Inflammatory macrophage treated with lipopolysaccharide for 1 hour (primary cell): Measurements from ENCODE around the gene SPG21.

Experiments used
- DNase-seq, 2 donors: peaks; one replicate each; pipeline ENCODE4 v3.0.0-alpha.2; 2020 to 2022

The SPG21 gene

DNA sequence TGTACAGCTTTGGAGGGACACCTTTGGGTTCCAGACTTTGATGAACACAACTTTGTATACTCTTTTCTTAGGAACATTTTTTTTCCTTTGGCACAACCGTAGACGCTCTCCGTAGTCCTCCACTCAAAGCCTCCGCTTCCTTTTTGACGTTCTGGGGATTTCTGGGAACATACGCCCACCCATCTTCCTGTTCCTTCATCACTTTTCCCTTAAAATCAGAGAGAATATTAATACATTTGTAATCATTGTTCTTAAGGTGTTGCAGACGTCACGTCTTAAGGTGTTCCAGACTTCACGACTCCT is 405 bp upstream of the SPG21 start:
- no peak for DNase-seq

DNA sequence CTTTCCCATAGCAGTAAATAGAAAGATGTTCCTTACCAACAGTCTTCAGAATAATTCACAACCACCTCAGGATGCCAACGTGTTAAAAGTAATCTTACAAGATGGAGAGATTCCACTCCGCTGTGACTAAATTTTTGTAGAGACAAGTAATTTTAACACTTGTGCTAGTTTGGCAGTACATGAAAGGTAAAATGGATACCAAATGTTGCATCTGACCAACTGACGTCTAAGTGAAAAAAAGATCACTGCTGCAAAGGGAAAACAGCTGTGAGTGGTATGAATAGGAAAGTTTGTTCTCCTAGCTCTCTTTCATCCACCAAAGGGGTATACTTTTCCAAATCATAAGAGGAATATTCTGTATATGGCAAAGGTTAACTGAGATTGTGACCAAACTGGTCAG is 2.6 kb downstream of the SPG21 start:
- DNase-seq: no peak

DNA sequence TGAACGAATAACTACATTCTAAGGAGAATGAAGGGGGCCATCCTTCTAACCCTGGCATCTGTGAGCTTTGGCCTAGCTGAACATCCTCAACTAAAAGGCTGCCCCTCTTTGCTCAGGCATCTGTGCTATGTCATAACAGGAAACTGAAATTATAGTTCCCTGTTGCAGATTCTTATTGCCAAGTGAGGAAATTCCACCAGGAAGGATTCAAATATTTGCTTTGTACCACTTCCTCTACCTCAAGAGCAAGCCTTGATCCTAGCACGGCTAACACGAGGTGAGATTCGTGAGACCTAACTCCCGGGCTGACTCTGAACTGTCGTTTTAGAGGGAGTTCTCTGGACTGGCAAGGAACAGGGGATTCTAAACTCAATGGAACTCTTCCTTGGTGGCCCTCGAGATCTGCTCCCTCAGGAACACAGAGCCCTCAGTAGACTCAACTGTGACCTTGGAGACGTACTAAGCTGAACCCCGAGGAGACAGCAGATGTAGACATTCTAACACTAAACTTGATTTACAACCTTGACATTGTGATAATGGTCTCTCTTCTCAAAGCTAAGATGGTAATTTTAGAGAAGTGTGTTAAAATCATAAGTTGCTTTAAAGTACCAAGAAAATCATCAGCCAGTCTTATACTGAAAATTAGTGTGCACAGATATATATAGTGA is 4.2 kb downstream of the SPG21 start:
- peak; percentile 88 to 90 for DNase-seq

DNA sequence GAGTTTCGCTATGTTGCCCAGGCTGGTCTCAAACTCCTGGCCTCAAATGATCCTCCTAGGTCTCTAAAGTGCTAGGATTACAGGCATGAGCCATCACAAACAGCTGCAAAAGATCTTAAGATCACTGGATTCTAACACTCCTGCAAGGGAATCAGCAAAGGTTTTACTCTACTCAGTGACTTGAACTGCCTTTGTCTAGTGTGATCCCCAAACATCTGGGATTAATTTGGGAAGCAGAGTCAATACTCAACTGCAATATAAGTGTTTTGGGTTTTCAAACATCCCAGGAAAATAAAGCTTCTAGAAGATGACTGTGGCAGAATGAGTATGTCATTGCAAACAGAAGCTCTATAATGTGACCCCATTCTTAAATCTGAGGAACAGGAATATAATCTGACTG is 7.2 kb downstream of the SPG21 start:
- no peak for DNase-seq

DNA sequence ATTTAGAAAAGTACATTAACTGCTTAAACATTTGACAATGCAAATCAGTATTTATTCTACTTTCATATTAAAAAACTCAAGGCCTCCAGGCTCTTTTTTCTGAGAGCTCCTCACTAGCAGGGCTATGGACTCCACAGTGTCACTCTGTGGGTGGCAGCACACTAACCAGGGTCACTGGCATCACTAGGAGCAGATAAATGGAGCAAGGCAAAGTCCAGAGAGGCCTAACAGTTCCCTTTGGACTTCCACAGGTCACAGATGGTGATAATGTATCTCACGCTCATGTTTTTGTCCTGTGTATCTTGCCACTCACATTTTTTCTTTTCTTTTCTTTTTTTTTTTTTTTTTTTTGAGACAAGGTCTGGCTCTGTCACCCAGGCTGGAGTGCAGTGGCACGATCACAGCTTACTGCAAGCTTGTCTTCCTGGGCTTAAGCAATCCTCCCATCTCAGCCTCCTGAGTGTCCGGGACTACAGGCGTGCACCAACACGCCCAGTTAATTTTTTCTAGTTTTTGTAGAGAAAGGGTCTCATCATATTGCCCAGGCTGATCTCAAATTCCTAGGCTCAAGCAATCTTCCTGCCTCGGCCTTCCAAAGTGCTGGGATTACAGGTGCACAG is 7.8 kb downstream of the SPG21 start:
- DNase-seq: no peak

DNA sequence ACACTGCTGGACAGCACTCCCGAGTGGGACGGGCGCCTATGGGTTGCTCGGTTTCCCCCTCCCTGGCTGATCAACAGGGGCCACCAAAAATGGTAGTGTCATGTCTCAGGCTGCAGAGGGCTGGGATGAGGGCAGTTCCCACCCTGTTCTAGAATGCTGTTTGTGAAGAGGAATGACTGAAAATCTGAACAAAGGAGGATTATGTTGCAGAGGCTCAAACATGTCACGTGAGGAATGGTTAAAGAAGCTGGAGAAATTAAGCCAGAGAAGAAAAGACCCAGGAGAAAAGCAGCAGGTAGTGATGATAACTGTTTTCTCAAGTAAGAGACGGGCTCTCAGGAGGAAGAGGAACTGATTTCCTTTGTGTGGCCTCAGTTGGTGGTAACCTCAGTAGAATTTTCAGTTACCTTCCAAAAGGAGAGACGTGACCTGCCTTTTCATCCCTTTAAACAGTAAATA is 10.4 kb downstream of the SPG21 start:
- DNase-seq: no peak

DNA sequence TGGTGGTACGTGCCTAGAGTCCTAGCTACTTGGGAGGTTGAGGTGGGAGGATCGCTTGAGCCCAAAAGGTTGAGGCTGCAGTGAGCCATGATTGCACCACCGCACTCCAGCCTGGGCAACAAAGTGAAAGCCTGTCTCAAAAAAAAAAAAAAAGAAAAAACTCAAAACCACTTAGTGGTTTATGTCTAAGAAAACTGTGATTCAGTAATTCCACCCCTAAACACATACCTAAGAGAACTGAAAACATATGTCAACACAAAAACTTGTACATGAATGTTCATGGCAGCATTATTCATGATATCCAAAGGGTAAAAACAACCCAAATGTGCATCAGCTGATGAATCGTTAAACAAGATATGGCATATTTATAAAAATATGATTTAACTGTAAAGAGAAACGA is 14.3 kb downstream of the SPG21 start:
- no peak for DNase-seq

DNA sequence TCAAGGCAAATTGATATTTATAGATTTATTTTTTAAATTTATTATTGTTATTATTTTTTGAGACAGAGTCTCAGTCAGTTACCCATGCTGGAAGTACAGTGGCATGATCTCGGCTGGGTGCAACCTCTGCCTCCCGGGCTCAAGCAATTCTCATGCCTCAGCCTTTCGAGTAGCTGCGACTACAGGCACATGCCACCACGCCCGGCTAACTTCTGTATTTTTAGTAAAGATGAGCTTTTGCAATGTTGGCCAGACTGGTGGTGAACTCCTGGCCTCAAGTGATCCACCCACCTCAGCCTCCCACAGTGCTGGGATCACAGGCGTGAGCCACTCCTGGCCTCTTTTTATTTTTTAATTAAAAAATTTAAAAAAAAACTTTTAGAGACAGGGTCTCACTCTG is 19.0 kb downstream of the SPG21 start:
- peak; percentile 69 to 72 for DNase-seq

DNA sequence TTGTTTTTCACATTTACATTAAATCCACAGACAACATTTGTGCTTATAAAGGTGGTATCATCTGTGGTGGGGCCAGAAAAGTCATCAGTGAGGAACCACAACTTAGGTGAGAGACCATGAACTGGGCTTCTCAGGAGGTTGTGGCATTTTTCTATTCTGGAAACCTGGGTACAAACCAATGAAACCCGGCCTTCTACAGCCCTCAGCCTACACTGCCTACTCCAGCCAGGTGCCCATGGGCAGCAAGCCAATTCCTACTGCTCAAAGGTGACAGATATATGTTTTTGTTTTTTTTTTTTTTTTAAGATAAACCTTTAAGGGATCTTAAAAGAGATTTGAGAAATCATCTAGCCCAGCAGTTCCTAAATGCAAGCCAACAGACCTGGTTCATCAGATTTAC is 20.3 kb downstream of the SPG21 start:
- no peak for DNase-seq

DNA sequence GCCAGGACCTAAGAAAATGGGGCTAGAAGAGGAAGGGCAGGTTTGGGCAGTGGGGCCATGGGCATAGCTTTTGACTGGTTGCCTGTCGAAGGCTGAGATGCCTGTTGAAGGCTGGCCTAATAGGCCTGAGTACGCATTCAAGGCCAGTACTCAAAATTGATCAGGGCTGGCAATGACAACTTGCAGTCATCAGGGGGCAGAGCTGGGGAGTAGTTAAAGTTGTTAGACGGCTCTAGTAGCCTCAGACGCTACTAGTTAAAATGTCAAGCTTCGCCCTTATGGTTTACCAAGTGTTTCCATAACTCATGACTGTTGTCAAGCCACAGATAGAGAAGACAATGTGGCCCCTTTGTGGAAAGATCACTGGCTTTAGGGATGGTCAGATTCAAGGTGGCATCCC is 28.7 kb downstream of the SPG21 start:
- no peak for DNase-seq

DNA sequence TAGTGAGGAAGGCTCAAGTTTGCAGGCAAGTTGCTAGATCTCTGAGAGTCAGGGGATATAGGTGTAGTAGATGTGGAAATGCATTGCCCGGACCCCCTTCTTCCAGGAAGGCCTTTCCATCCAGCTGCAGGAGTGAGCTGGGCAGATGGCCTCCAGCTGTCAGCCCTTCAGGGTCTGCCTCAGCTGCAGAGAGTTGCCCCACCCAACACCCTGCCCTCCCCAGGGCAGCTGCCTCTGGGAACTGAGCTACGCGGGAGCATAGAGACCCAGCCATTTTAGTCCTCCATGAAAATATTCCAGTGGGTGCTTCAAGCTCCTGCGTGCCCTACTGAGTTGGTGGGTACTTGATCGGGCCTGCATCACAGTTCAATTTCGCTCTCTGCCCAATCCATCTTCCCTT is 29.6 kb downstream of the SPG21 start:
- DNase-seq: no peak

DNA sequence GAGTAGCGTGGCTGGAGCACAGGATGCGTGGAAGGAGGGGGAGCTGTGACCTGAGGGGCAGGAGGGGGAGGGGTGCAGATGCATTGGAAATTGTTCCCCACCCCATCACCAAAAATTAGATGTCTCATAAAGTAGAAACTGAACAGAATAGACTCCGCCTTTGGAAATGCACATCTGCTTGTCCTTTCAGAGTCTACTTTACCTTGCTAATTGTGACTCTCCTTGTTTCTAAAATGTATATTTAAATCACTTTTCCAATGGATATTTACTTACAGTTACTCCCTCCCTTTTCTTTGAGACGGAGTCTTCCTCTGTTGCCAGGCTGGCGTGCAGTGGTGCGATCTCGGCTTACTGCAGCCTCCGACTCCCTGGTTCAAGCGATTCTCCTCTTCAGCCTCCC is 30.6 kb downstream of the SPG21 start:
- no peak for DNase-seq

DNA sequence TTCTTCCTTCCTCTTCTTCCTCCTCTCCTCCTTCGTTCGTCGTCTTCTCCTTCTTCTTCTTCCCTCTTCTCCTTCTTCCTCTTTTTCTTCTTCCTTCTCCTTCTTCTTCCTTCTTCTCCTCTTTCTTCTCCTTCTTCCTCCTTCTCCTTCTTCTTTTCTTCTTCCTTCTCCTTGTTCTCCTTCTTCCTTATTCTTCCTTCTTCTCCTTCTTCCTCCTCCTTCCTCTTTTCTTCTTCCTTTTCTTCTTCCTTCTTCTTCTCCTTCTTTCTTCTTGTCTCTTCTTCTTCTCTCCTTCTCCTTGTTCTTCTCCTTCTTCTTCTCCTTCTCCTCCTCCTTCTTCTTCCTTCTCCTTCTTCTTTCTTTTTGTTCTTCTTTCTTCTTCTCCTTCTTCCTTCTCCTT is 35.3 kb downstream of the SPG21 start:
- no peak for DNase-seq

DNA sequence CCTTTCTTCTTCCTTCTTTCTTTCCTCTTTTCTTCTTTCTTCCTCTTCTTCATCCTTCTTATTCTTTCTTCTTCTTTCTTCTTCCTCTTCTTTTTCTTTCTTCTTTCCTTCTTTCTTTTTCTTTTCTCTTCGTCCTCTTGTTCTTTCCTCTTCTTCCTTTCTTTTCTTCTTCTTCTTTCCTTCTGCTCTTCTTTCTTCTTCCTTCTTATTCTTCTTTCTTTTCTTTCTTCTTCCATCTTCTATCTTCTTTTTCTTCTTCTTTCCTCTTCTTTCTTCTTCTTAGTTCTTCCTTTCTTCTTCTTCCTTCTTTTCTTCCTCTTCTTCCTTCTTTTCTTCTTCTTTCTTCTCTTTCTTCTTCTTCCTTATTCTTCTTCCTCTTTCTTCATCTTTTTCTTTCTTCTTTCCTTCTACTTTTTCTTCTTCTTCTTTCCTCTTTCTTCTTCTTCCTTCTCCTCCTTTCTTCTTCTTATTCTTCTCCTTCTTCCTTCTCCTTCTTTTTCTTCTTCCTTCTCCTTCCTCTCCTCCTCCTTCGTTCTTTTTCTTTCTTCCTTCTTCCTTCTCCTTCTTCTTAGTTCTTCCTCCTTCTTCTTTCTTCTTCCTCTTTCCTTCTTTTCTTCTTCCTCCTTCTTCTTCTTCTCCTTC is 37.8 kb downstream of the SPG21 start:
- no peak for DNase-seq

DNA sequence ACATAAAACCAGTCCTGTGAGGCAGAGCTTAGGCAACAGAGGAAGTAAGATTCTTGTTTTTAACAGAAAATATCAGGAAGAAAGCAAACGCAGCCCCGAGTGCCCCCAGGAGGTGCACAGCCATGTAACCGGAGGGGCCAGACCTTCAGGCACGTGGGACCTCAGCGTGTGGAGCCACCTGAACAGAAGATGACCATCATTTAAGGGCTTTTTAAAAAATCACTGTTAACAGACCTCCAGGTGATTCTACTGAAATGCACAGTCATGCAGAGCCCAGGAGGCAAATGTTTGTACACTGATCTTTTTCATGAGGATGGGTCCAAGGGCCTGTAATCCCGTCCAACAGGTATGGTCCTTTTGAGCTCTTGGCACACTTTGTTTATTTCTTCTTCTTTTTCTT is 38.8 kb downstream of the SPG21 start:
- DNase-seq: no peak

DNA sequence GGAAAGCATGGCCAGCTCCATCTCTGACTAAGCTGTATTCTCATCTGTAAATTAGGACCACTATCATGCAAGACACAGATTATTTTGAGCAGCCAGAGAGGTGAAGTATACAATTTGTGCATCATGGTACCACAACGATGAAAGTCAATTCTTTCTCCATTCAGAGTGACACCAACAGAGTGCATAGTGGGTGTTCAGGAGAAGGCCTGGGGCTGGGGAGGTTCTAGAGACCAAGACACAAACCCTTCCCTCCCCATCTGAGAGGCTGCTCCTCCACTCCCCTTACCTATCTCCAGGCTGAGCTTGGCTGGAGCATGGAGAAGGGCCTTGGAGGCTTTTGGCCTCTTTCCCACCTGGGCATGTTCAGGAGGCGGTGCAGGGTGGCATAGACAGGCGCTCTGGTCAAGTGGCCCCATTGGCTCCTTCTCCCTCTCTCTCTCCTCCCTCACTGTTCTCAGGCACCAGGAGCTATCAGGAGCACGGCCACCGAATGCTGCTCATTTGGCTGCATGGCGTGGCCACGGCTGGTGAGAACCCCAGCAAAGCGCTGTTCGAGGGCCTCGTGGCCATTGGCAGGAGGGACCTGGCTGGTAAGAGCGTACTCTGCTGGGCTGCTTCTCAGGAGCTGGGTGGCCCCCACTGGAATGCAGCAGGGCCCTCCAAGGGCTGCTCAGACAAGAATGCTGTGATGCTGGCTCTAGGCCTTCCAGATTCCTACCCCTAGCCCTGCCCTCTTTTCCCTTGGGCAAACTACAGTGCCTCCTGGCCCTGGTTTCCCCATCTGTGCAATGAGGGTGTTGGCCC is 40.1 kb downstream of the SPG21 start:
- DNase-seq: no peak

DNA sequence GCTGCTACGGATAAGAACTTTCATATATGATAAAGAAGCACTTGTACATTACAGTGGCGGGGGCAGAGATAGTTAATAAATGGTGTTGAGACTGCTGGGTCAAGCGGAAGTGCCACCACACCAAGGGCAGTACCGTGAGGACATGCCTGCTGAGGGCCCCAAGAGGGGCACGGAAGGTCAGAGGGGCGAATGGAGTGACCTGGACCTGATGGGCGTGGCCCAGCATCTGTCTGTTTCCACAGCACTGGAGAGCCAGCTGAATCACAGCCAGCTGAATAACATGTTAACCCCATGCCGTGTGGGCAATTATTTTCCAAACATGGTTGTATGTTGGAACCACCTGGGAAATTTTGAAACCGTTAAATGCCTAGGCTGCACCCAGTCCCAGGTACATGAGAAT is 40.8 kb downstream of the SPG21 start:
- DNase-seq: no peak

DNA sequence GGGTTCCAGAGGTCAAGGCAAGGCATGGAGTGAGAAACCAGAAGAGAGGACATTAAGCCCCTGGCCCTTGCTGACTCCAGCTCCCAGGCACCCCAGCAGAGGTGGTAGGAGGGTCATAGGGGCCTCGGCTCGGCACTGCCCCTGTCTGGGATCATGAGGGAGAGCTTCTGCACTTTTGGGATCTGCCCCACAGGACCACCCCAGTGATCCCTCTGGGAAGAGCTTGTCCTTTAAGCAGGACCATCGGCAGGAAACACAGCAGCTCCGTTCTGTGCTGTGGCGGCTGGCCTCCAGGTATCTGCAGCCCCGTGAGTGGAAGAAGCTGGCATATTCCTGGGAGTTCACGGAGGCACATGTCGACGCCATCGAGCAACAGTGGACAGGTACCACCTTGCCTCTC is 42.5 kb downstream of the SPG21 start:
- no peak for DNase-seq

DNA sequence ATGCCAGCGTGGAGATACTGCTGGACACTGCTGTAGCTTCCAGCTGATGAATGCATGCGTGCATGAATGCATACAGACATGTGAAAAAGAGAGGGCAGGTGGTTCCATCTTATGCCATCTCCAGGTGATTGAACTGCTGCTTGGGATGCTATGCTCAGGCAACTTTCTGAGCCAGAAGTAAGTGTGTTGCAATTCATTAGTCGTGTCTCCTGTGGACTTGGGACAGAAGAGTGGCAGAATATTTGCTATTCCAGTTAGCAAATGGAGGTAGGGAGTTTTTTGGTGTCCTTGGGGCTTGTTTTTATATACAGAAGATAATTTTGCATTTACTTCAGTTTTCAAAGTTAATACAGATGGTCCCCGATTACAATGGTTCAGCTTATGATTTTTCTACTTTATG is 44.8 kb downstream of the SPG21 start:
- no peak for DNase-seq

DNA sequence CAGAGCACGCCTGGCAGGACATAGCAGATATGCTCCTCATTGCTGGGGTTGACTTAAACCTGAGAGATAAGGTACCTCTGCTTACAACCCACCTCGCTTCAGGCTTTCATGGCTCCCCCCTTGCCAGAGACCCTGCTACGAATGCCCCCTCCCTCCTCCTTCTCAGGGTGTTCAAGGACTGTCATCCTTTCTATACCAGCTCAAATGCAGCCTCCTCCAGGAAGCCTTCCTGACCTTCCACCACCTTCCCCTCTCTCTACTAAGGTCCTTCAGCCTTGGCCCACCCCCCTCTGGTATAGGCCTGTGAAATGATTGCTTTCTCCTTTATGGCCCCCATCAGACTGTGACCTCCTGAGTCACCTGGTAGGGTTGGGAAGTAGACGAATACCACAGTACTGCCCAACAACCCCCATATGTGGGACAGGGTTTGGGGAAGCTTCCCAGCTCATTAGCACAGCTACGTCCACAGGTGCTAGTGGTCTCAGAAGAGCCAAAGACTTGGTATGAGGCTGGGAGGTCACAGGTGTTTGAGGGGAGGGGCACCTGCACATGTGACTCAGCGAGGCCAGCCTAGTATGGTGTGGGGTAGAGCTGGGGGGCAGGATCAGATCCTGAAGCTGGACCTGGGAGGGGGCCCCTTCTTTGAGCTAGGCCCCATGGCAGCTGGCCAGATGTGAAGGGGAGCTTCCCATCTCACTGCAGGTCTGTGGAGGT is 46.0 kb downstream of the SPG21 start:
- DNase-seq: no peak

DNA sequence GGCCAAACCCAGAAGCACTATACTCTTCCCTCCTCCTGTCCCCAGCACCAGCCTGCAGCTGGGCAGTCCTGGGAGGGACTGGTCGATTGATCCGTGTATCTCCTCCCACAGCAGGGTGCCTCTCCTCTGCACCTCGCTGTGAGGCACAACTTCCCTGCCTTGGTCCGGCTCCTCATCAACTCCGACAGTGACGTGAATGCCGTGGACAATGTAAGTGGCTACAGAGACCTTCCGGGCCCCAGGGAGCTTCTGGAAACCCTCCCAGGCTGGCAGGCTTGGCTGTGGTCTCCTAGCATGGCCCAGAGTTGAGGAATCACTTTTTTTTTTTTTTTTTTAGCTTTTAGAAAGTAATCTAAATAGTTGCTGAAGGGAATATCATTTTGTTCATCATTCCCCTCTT is 47.4 kb downstream of the SPG21 start:
- no peak for DNase-seq

DNA sequence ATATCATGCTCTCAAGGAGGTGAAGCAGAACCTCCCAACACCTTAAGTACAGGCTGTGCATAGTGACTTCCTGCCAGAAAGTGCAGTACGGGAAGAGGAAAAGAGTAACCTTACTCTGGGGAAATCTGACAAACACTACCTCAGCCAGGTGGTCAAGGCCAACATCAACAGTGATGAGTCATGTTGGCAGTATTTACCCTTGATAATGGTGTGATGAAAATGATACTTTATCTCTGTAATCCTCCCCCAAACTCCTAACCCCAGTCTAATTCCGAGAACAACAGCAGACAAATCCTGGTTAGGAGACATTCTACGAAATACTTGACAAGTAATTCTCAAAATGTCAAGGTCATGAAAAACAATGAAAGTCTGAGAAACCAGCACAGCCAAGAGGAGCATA is 51.5 kb downstream of the SPG21 start:
- DNase-seq: no peak

DNA sequence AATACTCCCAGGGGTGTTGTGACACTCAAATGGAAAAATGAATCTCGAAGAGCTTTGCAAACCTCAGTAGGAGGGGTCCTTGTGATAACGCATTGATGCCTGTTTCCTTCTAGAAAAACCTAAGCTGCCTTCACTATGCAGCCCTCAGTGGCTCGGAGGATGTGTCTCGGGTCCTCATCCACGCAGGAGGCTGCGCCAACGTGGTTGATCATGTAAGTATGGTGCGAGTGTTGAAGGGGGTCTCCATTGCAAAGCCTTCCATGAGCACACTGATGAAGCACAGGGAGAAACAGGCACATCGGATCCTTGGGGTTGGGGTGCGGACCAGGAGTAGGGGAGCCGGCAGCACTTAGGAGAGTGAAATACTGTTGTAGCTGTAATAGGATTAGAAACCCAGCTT is 55.7 kb downstream of the SPG21 start:
- DNase-seq: no peak
